GM18861 (cell line): ENCODE measurements around the gene STK38L.

Experiments
- ATAC-seq: cut with Tn5 transposase; IDR thresholded peaks from one replicate; pipeline ENCODE4 v1.9.1; 2021; ENCODE audit not compliant: unreplicated experiment

Gene STK38L

DNA sequence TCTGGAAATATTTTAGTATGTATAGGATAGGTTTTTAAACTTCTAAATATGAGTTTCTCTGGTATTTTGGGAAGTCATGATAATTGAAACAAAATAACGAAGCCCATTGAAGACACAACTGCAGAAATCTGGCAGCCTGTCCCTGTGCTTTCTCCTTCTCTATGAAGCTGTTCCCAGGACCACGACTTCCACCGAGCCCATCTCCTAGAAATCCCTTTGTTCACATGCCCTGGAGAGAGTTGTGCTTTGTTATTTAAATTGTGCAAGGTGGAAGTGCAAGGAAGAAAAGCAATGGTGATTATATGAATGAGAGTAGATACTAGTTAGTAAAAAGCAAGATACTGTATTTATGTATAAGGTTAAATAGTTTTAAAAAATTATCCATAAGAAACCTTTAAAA lies 32.2 kb downstream of the STK38L start:
- ATAC-seq, result no peak

- peak; percentile 85 for ATAC-seq
Measured at GRCh38 chr12:27277846-27278260, 33.8 kb downstream of the STK38L start.

DNA sequence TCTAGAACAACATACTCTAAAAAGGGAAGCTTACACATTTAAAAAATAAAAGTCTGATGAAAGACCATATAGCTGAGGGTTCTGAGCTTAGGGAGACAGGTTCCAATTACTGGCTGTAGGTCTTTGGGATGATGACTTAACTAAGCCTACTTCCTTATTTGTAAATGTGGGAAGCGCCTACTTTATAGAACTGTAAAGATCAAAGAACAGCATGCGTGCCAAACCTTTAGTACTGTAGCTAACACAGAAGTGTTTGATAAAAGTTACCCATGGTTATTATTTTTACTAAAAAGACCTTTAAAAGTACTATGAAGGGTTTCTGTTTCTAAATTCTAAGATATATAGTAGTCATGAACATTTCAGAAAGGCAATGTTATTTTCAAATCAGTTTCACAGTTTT lies 35.7 kb downstream of the STK38L start:
- ATAC-seq, result no peak

DNA sequence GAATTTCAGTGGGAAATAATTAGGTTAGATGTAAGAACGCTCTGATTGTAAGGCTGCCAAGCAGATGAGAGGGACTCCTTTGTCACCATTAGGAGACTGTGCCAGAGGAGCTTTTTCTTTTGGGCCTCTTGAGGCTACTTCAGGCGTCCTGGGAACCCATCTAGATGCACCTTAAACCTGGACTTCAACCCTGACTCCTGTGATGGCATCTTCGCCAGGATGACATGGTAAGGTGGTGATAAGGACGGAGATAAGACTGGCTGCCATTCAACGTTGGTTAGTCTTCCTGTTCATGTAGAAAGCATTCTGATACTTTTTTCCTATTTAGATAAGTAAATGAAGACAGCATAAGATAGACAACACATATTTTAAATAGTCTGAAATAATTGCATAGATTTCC lies 36.3 kb downstream of the STK38L start:
- no peak for ATAC-seq

GRCh38 chr12:27282754-27283153 lies 38.7 kb downstream of the STK38L start:
- no peak for ATAC-seq

DNA sequence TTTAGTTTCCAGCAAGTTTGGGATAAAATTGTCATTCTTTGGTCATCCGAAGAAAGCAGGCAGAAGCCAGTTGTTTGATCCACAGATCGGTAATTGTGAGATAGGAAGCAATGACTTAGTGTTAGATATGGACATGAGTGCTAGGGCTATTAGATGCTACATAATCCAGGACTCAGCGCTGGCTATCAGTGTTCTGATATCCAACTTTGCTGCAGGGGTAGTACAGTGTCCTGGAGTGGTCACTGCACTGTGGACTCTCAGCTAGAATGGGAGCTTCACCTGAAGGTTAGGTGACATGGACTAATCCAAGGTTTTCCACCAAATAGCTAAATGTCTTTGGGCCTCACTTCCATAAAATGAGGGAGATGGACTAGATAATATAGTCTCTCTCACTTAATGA lies 39.9 kb downstream of the STK38L start:
- ATAC-seq, result no peak

DNA sequence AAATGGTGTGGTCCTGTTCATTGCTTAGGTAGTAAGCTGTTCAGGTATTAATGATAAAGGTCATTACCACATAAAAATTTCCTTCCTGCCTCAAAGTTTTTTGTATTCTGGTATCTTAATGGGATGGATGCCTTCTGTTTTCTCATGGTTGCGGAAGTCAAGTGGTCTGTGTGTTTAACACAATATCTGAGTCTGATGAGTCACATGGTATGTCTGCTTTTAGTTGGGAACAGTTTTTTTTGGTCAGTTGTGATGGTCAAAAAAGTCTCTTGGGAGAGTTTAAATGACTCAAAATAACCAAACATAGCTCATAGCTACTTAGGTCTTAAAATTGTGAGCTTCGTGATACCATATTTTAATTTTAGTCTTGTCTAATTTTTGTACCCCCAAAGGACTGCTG lies 40.7 kb downstream of the STK38L start:
- ATAC-seq, result peak; percentile 75

- no peak for ATAC-seq
Measured at GRCh38 chr12:27285403-27285802, 41.3 kb downstream of the STK38L start.

DNA sequence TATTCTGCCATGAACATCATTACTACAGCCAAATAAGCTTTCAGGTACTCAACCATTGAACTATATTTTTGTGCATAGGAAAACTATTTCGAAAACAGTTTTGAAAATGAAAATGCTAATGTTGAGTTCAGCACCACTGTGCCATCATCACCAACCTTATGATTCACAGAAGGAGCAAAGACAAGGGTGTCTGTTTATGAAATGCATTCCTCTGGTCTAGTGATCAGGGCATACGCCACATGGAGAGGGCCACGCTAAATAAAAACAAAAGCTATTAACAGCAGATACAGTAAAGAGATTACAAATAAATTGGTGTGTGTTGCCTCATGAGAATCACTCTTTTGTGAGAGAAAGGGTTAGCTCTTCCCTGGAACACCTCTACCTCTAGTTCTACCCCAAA lies 45.3 kb downstream of the STK38L start:
- ATAC-seq, result peak; percentile 30

DNA sequence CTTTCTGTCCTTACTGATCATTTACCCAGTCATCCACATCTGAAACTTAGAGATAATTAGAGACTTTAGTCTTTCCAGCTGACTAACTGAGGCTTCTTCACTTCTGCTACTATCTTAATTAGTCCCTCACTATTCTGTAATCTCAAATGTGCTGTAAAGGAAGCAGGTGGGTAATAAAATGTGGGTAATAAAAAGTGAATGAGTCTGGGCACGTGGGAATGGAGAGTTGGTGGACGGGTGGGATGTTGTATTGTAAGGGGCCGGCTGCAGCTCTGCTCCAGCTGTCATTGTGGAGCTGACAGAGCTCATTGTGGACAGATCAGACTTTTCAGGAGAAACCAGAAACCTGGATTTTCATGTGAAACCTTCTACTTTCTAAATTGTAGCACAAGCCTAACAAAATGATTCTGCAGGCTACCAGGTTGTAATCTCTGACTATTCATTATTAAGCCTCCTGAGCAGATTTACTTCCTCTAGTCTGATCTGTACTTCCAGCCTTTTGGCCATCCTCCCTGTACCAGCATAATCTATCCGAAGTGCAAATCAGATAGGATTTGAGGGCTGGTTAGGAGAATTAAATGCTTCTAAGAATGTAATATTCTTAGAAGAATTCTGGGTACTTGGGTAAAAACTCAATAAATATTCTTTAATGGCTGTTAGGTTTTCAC lies 46.5 kb downstream of the STK38L start:
- no peak for ATAC-seq

- no peak for ATAC-seq
Measured at GRCh38 chr12:27291862-27292261, 47.8 kb downstream of the STK38L start.

GRCh38 chr12:27292718-27293117 lies 48.6 kb downstream of the STK38L start:
- no peak for ATAC-seq

GRCh38 chr12:27293463-27293862 lies 49.4 kb downstream of the STK38L start:
- no peak for ATAC-seq

DNA sequence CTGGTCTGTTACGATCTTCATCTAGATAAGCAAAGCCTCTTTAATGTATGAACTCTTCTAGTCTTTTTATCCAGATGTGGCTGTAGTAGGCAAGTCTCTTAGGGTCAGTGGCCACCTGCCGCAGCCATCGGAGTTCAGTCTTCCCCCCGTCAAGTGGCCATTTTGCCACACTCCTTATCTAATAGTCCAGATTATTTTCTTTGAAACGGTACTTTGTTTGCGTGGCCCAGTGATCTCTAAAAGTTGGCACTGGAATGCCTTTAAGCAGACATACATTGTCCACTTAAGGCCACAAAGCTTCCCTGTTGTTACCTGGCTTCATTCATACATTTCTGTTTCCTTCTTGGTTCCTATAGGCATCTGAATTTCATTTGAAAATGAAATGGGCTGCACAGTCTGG lies 52.6 kb downstream of the STK38L start:
- ATAC-seq, result no peak

GRCh38 chr12:27297566-27297965 lies 53.5 kb downstream of the STK38L start:
- no peak for ATAC-seq

GRCh38 chr12:27299102-27299501 lies 55.0 kb downstream of the STK38L start:
- no peak for ATAC-seq

GRCh38 chr12:27300226-27300625 lies 56.1 kb downstream of the STK38L start:
- ATAC-seq, result no peak

DNA sequence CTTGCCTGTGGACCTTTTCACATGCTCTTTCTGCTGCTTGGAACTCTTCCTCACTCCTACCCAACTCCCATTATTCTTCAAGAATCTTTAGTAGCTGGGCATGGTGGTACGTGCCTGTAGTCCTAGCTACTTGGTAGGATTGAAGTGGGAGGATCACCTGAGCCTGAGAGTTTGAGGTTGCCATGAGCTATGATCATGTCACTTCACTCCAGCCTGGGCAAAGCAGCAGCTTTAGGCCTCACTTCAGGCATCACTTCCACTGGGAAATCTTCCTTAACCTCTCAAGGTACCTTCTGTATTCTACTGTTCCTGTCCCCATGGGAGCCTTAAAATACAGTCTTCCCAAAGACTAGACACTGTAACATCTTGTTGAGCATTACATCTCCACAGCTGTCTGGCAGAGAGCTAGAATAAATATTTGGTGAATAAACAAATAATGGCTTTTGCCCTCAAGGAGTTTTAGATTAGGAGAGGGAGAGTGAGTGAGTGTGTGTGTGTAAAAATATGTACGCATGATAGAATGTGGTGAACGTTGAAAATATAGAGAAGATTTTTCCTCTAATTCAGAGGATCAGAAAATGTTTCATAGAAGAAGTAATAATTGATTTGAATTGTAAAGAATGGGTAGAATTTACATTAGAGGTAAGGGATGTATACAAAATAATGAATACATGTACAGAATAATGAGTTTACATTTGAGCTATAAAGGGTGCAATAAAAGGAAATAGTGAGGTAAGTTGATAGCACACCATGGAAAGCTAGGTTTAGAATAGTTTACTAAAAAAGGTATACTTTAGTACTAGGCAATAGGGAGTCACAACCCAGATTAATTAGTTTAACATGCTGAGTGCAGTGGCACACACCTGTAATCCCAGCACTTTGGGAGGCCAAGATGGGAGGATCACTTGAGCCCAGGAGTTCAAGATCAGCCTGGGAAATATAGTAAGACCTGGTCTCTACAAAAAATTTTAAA lies 59.3 kb downstream of the STK38L start:
- ATAC-seq, result no peak

- no peak for ATAC-seq
Measured at GRCh38 chr12:27304856-27305255, 60.8 kb downstream of the STK38L start.

- ATAC-seq, result no peak
Measured at GRCh38 chr12:27305673-27306456, 61.8 kb downstream of the STK38L start.

DNA sequence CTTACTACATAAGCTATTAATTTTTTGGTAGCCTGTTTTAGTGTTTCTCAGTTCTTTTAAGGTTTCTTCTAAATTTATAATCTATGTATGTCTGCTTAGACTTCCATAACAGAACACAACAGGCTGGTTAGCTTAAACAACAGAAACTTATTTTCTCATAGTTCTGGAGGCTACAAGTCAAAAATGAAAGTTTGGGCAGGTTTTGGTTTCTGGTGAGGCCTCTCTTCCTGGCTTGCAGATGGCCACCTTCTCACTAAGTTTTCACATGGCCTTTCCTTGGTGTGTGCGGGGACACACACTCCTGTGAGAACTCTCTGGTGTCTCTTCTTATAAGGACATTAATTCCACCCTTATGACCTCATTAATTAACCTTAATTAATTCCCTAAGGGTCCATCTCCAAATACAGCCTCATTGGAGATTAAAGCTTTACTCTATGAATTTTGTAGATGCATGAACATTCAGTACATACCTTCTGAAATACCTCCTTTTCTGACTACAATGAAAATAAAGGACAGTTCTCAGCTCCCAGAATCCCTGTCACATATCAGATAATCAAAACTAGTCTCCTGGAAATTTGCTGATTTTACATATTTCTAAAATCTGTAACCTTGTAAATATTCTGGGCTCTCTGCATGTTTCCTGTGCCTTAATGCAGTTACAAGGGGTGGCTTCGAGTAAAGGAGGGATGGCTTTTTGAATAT lies 65.4 kb downstream of the STK38L start:
- peak; percentile 48 for ATAC-seq
